ENCODE results near the gene ZNF865. TPM values are rescaled to one million over a fixed set of nuclear protein-coding genes. Genes with fewer than 3 reads are reported as not detected.

ZNF865 gene
- total and polyA plus RNA-seq, 2 of the 8 experiments (the other 6 are each of a cell fraction or from before 2014, with no cell fraction given): 3.5 to 13.6 TPM

DNA sequence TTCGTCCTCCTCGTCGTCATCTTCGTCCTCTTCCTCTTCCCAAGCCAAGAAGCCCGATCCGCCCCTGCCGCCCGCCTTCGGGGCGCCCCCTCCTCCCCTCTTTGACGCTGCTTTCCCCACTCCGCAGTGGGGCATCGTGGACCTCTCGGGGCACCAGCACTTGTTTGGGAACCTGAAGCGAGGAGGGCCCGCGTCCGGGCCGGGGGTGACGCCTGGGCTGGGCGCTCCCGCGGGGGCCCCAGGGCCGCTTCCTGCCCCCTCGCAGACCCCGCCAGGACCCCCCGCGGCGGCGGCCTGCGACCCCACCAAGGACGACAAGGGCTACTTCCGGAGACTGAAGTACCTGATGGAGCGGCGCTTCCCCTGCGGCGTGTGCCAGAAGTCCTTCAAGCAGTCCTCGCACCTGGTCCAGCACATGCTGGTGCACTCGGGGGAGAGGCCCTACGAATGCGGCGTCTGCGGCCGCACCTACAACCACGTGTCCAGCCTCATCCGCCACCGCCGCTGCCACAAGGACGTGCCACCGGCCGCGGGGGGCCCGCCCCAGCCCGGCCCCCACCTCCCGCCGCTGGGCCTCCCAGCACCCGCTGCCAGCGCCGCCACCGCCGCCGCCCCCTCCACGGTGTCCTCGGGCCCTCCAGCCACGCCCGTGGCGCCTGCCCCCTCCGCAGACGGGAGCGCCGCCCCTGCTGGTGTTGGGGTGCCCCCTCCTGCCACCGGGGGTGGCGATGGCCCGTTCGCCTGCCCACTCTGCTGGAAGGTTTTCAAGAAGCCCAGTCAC is 8.7 kb downstream of the ZNF865 start:
- 86 to 100% methylated on average over 4 to 23 of the region's 75 CpGs for WGBS, 2 experiments (ENCODE audit: extremely low coverage in 1 of 2, insufficient coverage in 1 of 2, insufficient read length in 1 of 2, insufficient replicate concordance in 2 of 2, low coverage in 1 of 2, low lambda C conversion rate in 2 of 2, missing lambda C conversion rate in 1 of 2)
- Histone ChIP-seq H2BK120ac (replicated peaks; ENCODE audit: low read depth, low read length) (no peak overlapping the region), H2BK5ac (ENCODE audit: low read depth, low read length) (no peak overlapping the region), H3K79me2 (ENCODE audit: control insufficient read depth in 1 of 2, insufficient read depth in 2 of 2, low read length in 2 of 2) (no peaks in the 10 kb centered on the region), H3K4me1 (replicated peaks in 1 of 4; ENCODE audit: control insufficient read depth in 3 of 4, insufficient read depth in 4 of 4, low read length in 3 of 4) (no peaks in the 10 kb centered on the region), H3K23ac (ENCODE audit: insufficient read length) (no peak overlapping the region), H3K14ac (ENCODE audit: insufficient read length) (no peak overlapping the region), H4K20me1 (replicated peaks in 1 of 2; ENCODE audit: control insufficient read depth in 1 of 2, insufficient read depth in 2 of 2, low read length in 2 of 2) (peaks cover 4 to 23% of the 10 kb centered on the region in 2 experiments), H3K27me3 (replicated peaks in 1 of 4; ENCODE audit: control insufficient read depth in 3 of 4, extremely low read depth in 1 of 4, insufficient read depth in 3 of 4, low read length in 3 of 4) (peaks cover 0 to 2% (median 0%) of the 10 kb centered on the region in 4 experiments; a peak in 1 of 7 replicates), H3K9me3 (ENCODE audit: insufficient read depth in 2 of 2, low read depth in 1 of 2, low read length in 1 of 2) (no peaks in the 10 kb centered on the region; a peak in 1 of 4 replicates), H3K23me2 (ENCODE audit: low read depth, low read length) (no peaks in the 10 kb centered on the region), H3K56ac (replicated peaks; ENCODE audit: insufficient read length, low read depth, low read length) (no peak overlapping the region), H3K4me3 (ENCODE audit: extremely low read depth in 1 of 4, insufficient read depth in 2 of 4, low read depth in 3 of 4, low read length in 4 of 4) (no peak overlapping the region), H2BK20ac (ENCODE audit: low read length) (no peak overlapping the region), H4K91ac (replicated peaks; ENCODE audit: insufficient read length, low read length) (no peak overlapping the region), H2AFZ (ENCODE audit: low read length) (no peak overlapping the region), H3K4me2 (ENCODE audit: insufficient read depth in 1 of 2, low read depth in 2 of 2, low read length in 2 of 2) (no peak overlapping the region), H3K79me1 (ENCODE audit: low read depth, low read length) (peaks cover 4% of the 10 kb centered on the region; the same call in 1 of the 2 replicates), H2AK5ac (ENCODE audit: low read depth, low read length) (no peak overlapping the region), H3K9ac (replicated peaks in 1 of 4; ENCODE audit: extremely low read depth in 1 of 4, low read depth in 3 of 4, low read length in 3 of 4) (no peak overlapping the region), H4K8ac (ENCODE audit: extremely low read depth, insufficient read depth, low read length) (no peak overlapping the region), H2BK15ac (ENCODE audit: low read length) (no peak overlapping the region), H4K5ac (ENCODE audit: insufficient read length, low read depth, low read length) (no peak overlapping the region), H3K36me3 (ENCODE audit: control insufficient read depth in 2 of 4, insufficient read depth in 4 of 4, low read length in 3 of 4) (peaks cover 0 to 30% (median 4%) of the 10 kb centered on the region in 4 experiments; a peak in 5 of 8 replicates), H3K4ac (replicated peaks; ENCODE audit: insufficient read length, low read depth, low read length) (no peak overlapping the region), H2BK12ac (ENCODE audit: low read depth, low read length) (no peak overlapping the region), H3K27ac (ENCODE audit: low read depth, low read length) (no peak overlapping the region), H3K18ac (ENCODE audit: extremely low read depth, low read length) (no peak overlapping the region)
- FAIRE-seq: no peak
- no peak for TF ChIP-seq SIRT6 (IDR thresholded peaks at IDR 0.05; ENCODE audit: low read length)
- TF ChIP-seq, protein P1, sequence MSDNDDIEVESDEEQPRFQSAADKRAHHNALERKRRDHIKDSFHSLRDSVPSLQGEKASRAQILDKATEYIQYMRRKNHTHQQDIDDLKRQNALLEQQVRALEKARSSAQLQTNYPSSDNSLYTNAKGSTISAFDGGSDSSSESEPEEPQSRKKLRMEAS (IDR thresholded peaks at IDR 0.05): peak; percentile 25; the same call in 1 of the 2 replicates
- ChIA-PET CTCF (ENCODE audit: partially characterized antibody) (interaction anchor here (1.1 kb wide), 1 partner anchor 8 kb away, joined by 4 read pairs; the partner anchor contains the start of gene ZNF865), POLR2A (ENCODE audit: partially characterized antibody) (interaction anchor here (1.0 to 4.3 kb wide), 3 partner anchors 7 to 206 kb away, joined by 3 to 32 read pairs (median 3); partner anchors contain the start of gene UBE2S)
- DNase-seq (ENCODE audit: low read depth in 1 of 2, low spot score in 2 of 2): no peak

Data from H1 (cell line).